NT2/D1 (cell line): ENCODE data around the gene SLC6A16.

Source experiments
- DNase-seq: peaks from one replicate; pipeline ENCODE4 v3.0.0-alpha.2; 2011; ENCODE audit warnings: low read depth, low spot score
- H3K27me3 ChIP-seq: 2 replicates; pipeline ENCODE4 v1.6.0; 2011; ENCODE audit warnings: mild to moderate bottlenecking; ENCODE audit not compliant: insufficient read length, insufficient read depth
- H3K36me3 ChIP-seq: 2 replicates; pipeline ENCODE4 v1.6.1; 2011; ENCODE audit warnings: mild to moderate bottlenecking, low read length, mixed read lengths; ENCODE audit not compliant: insufficient read depth, insufficient read length
- H3K4me1 ChIP-seq: 2 replicates; pipeline ENCODE4 v1.5.1; 2011; ENCODE audit not compliant: insufficient read depth, insufficient read length
- H3K4me3 ChIP-seq: 2 replicates; pipeline ENCODE4 v1.5.1; 2011; ENCODE audit warnings: low read depth; ENCODE audit not compliant: insufficient read length
- H3K9ac ChIP-seq: 2 replicates; pipeline ENCODE4 v1.6.0; 2011; ENCODE audit warnings: low read depth; ENCODE audit not compliant: insufficient read length
- H3K9me3 ChIP-seq: 2 replicates; pipeline ENCODE4 v1.5.1; 2011; ENCODE audit warnings: mild to moderate bottlenecking, low read length; ENCODE audit not compliant: insufficient read depth
- SUZ12 ChIP-seq: IDR thresholded peaks from 2 replicates; pipeline ENCODE4 v1.6.1; 2011; ENCODE audit not compliant: insufficient read length, insufficient read depth; ENCODE audit errors: extremely low read depth
- YY1 ChIP-seq: IDR thresholded peaks from 2 replicates; pipeline ENCODE4 v1.6.1; 2011; ENCODE audit not compliant: insufficient read length, insufficient read depth
- ZNF274 ChIP-seq: IDR thresholded peaks from 2 replicates; pipeline ENCODE4 v1.6.1; 2011; ENCODE audit warnings: mild to moderate bottlenecking, low read depth, low read length

SLC6A16 gene

DNA sequence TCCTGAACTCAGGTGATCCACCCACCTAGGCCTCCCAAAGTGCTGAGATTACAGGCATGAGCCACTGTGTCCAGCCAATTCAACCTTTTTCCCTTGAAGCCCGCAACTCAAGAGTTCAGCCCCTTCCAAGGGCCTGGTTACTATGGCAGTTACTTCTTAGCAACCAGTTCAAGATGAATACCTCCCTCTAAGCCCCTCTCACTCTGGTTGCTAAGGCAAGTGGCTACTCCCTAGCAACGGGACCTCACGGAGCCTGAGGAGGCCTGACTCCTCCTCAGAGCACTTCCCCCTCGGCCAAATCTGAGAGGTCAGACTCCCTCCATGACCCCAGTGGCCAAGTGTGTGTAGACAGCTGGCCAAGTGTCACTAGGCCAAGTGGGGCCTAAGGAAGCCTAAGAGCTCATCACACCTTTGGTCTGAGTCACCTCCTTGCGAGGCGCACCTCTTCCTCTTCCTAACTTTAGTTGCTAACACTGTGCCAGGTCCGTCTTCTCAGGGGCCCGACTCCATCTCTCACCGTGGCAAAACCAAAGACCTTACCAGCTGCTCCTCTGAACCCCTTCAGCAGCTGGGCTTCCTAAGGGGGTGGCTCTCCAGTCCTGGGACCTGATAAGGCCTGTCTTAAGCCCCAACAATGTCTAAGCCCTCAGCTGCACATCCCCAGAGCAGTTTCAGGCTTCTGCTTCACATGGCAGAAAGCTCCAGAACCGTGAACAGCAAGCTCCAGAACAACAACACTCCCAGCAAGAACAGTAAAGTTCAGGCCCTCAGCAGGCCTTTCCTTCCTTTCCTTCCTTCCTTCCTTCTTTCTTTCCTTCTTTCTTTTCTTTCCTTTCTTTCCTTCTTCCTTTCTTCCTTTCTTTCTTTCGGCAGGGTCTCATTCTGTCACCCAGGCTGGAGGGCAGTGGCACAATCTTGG is 19.8 kb upstream of the SLC6A16 start:
- H3K36me3 ChIP-seq: peaks cover 84% of the 10 kb centered on the region
- 0 out of 2 replicates have a peak, but pooled peaks cover 3% of the 10 kb centered on the region for H3K9me3 ChIP-seq
- no peak overlapping the region for H3K4me3 ChIP-seq
- DNase-seq: no peak
- no peak overlapping the region for H3K9ac ChIP-seq
- no peak for TF ChIP-seq YY1
- no peak for TF ChIP-seq SUZ12
- no peak for TF ChIP-seq ZNF274
- H3K4me1 ChIP-seq: peaks cover under 1% of the 10 kb centered on the region
- no peaks in the 10 kb centered on the region for H3K27me3 ChIP-seq

DNA sequence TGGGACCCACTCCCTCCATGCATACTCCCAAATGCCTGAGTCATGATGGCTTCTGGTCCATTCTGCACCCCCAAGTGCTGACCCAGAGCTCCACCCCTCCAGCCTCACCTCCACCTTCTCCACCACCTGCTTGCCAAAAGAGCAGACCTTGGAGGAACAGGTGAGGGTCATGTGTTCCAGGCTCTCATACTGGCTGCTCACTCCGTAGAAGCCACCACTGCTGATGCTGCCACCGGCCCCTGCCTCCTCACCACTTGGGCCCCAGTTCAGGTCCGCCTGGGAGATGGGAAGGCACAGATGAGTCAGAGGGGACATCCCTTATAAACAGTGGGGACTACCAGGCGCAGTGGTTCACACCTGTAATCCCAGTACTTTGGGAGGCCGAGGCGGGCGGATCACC is 18.1 kb upstream of the SLC6A16 start:
- no peak for DNase-seq
- H3K9me3 ChIP-seq: no peaks in the 10 kb centered on the region
- peaks cover 12% of the 10 kb centered on the region for H3K4me1 ChIP-seq
- H3K4me3 ChIP-seq: no peak overlapping the region
- TF ChIP-seq ZNF274 (no peak), SUZ12 (no peak), YY1 (no peak)
- H3K27me3 ChIP-seq: no peaks in the 10 kb centered on the region
- peaks cover 80% of the 10 kb centered on the region for H3K36me3 ChIP-seq
- no peak overlapping the region for H3K9ac ChIP-seq

DNA sequence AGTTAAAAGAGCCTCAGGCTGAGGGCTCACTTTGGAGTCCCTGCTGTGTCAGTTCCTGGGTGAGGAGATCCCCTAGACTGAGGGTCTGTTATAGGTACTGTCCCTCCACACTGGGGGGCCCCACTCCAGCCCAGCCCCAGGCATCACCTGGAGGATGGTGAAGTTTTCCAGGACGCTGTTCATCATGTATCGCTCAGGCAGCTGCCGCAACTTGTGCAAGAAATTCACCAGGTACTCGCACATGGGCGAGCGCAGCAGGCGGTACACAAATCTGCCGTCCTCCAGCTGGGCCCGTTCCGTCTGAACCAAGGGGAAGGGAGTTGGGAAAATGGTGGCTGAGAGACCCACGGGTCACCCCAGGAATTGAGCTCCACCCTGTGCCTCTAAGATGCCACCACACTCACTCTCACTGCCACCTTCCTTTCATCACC is 17.3 kb upstream of the SLC6A16 start:
- H3K4me3 ChIP-seq: no peak overlapping the region
- no peak for DNase-seq
- H3K4me1 ChIP-seq: peaks cover 12% of the 10 kb centered on the region
- TF ChIP-seq SUZ12 (no peak), ZNF274 (no peak), YY1 (no peak)
- H3K27me3 ChIP-seq: no peaks in the 10 kb centered on the region
- H3K9ac ChIP-seq: no peak overlapping the region
- peaks cover 72% of the 10 kb centered on the region for H3K36me3 ChIP-seq
- H3K9me3 ChIP-seq: no peaks in the 10 kb centered on the region

DNA sequence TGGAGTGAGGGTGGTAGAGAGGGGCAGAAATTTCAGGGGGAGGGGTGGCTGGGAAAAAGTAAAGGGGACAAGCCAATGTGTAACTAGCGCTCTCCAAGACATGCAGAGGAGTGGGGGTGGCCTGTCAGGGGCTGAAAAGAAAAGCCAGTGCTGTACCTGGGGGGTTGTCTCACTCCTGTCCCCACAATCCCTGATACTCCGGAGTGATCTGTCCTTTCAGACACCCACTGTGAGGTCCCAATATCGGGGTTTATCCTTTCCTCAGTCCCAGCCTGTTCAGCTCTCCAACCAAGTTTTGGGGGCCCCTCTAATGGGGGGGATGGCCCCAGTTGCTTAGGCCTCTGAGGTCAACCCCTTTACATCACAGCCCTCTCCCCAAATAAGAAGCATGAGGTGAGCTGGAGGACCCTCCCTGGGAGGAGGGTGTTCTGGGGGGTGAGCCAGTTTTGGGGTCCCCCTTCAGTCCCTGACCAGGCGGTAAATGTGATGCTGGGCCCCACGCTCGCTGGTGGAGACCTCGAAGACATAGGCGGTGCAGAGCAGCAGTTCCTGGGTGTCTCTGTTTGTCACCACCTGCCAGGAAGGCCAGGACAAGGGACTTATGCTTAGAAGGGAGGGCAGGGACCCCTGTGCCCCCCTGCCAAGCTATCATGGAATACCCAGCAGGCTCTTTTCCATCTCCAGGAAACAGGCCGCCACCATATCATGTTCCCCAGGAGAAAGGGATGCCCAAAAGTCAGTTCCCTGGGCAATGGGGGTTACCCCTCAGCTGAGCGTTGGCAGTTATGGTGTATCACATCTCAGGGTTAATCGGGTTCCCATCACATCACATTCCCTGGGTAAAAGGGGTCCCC is 16.1 kb upstream of the SLC6A16 start:
- H3K4me3 ChIP-seq: no peak overlapping the region
- peaks cover 66% of the 10 kb centered on the region for H3K36me3 ChIP-seq
- TF ChIP-seq YY1: no peak
- no peak for TF ChIP-seq SUZ12
- TF ChIP-seq ZNF274: no peak
- no peak for DNase-seq
- H3K9me3 ChIP-seq: no peaks in the 10 kb centered on the region
- H3K27me3 ChIP-seq: no peaks in the 10 kb centered on the region
- H3K9ac ChIP-seq: no peak overlapping the region
- H3K4me1 ChIP-seq: peaks cover 12% of the 10 kb centered on the region

- Histone ChIP-seq H3K36me3 (peaks cover 68% of the 10 kb centered on the region), H3K9me3 (no peaks in the 10 kb centered on the region), H3K4me1 (peaks cover 12% of the 10 kb centered on the region), H3K27me3 (no peaks in the 10 kb centered on the region), H3K4me3 (no peak overlapping the region), H3K9ac (no peak overlapping the region)
- DNase-seq: no peak
- TF ChIP-seq YY1 (no peak), ZNF274 (no peak), SUZ12 (no peak)
Measured at GRCh38 chr19:49340069-49340864, 15.3 kb upstream of the SLC6A16 start.

GRCh38 chr19:49339301-49340068 is 14.5 kb upstream of the SLC6A16 start:
- Histone ChIP-seq H3K9ac (no peak overlapping the region), H3K9me3 (no peaks in the 10 kb centered on the region), H3K36me3 (peaks cover 66% of the 10 kb centered on the region), H3K4me3 (no peak overlapping the region), H3K4me1 (peaks cover 12% of the 10 kb centered on the region), H3K27me3 (no peaks in the 10 kb centered on the region)
- peak; percentile 76 for DNase-seq
- TF ChIP-seq ZNF274 (no peak), YY1 (no peak), SUZ12 (no peak)
